ENCODE results near the gene PPP1CA. TPM values are rescaled to one million over a fixed set of nuclear protein-coding genes. Genes with fewer than 3 reads are reported as not detected.

The PPP1CA gene
- total RNA-seq, 2 experiments from 2014 or later, result 202 to 204 TPM

Other genes with a start within 250 kb of the PPP1CA start
- gene GRK2, start 135.4 kb downstream of the PPP1CA start, total RNA-seq, result 100 to 1,000 TPM; 293 to 295 TPM
- gene ANKRD13D, start 112.6 kb downstream of the PPP1CA start, total RNA-seq, result 10 to 100 TPM; 56.2 to 61.9 TPM
- 1 to 10 TPM; 4.1 to 5.4 TPM for gene SSH3, start 98.3 kb downstream of the PPP1CA start, total RNA-seq
- 10 to 100 TPM; 40.7 to 42.0 TPM for gene POLD4, start 48.3 kb downstream of the PPP1CA start, total RNA-seq
- not detected for gene CLCF1, start 28.3 kb downstream of the PPP1CA start, total RNA-seq
- 10 to 100 TPM; 29.5 to 30.7 TPM for gene RAD9A, start 9.9 kb downstream of the PPP1CA start, total RNA-seq
- gene TBC1D10C, start 2.2 kb upstream of the PPP1CA start, total RNA-seq, result 10 to 100 TPM; 73.7 to 81.4 TPM
- gene CARNS1, start 13.8 kb upstream of the PPP1CA start, total RNA-seq, result 1 to 10 TPM in 1 of 2 experiments, under 1 TPM in 1; 0.91 to 2.0 TPM
- 10 to 100 TPM; 50.7 to 51.2 TPM for gene RPS6KB2, start 26.6 kb upstream of the PPP1CA start, total RNA-seq
- gene PTPRCAP, start 35.8 kb upstream of the PPP1CA start, total RNA-seq, result 10 to 100 TPM; 56.8 to 62.4 TPM
- 100 to 1,000 TPM; 298 to 305 TPM for gene CORO1B, start 41.6 kb upstream of the PPP1CA start, total RNA-seq
- gene GPR152, start 50.9 kb upstream of the PPP1CA start, total RNA-seq, result not detected
- 1 to 10 TPM; 1.4 to 2.3 TPM for gene CABP4, start 53.5 kb upstream of the PPP1CA start, total RNA-seq
- 10 to 100 TPM; 52.6 to 56.1 TPM for gene TMEM134, start 67.4 kb upstream of the PPP1CA start, total RNA-seq
- 100 to 1,000 TPM; 163 to 166 TPM for gene AIP, start 81.2 kb upstream of the PPP1CA start, total RNA-seq
- gene PITPNM1, start 103.5 kb upstream of the PPP1CA start, total RNA-seq, result 100 to 1,000 TPM; 112 to 127 TPM
- 10 to 100 TPM; 53.7 to 55.1 TPM for gene CDK2AP2, start 106.3 kb upstream of the PPP1CA start, total RNA-seq
- not detected for gene CABP2, start 121.6 kb upstream of the PPP1CA start, total RNA-seq
- gene GSTP1, start 182.0 kb upstream of the PPP1CA start, total RNA-seq, result 100 to 1,000 TPM; 398 to 403 TPM
- gene NDUFV1, start 205.1 kb upstream of the PPP1CA start, total RNA-seq, result 100 to 1,000 TPM; 347 to 356 TPM
- 10 to 100 TPM; 29.7 to 30.4 TPM for gene NUDT8, start 228.1 kb upstream of the PPP1CA start, total RNA-seq
- gene TBX10, start 237.9 kb upstream of the PPP1CA start, total RNA-seq, result not detected
- not detected for gene ACY3, start 248.9 kb upstream of the PPP1CA start, total RNA-seq